Activated naive CD4-positive, alpha-beta T cell treated with anti-CD3 and anti-CD28 coated beads for 36 hours (primary cell): ENCODE measurements around the gene CX3CR1. TPM values are rescaled to one million over a fixed set of nuclear protein-coding genes. Genes with fewer than 3 reads are reported as not detected.
"Not testable (repeated sequence)": the region's sequence is repeated elsewhere in the genome, so short reads cannot be mapped to it uniquely, and the experiment has no call there.

Source experiments
- CTCF ChIA-PET: fragments of 350-600 bp; sonication (Branson Sonifier 250); formaldehyde crosslinking; loops from one replicate; lab custom pipeline; 2021; ENCODE audit warnings: antibody characterized with exemption; lab: Charles Lee
- DNase-seq: peaks from one replicate; pipeline ENCODE4 v3.0.0-alpha.2; 2020
- H3K27ac Mint-ChIP-seq: one replicate; pipeline ENCODE4 v1.8.0; 2021; ENCODE audit warnings: mild to moderate bottlenecking, mixed read lengths
- H3K27me3 Mint-ChIP-seq: one replicate; pipeline ENCODE4 v1.8.0; 2021; ENCODE audit warnings: low read depth, mixed read lengths
- H3K36me3 Mint-ChIP-seq: one replicate; pipeline ENCODE4 v1.8.0; 2021; ENCODE audit warnings: low read depth, mixed read lengths
- H3K4me1 Mint-ChIP-seq: one replicate; pipeline ENCODE4 v1.8.0; 2021; ENCODE audit warnings: low read depth, mixed read lengths
- H3K4me3 Mint-ChIP-seq: one replicate; pipeline ENCODE4 v1.8.0; 2021; ENCODE audit warnings: mild to moderate bottlenecking, moderate library complexity, mixed read lengths
- H3K9me3 Mint-ChIP-seq: one replicate; pipeline ENCODE4 v1.8.0; 2021; ENCODE audit warnings: mixed read lengths
- intact Hi-C: fragments of 100-400 bp; cut with micrococcal nuclease; formaldehyde crosslinking; loops from one replicate; pipeline ENCODE4 v1.15.1; 2023
- total RNA-seq, 2 experiments: library from RNA; stranded (reverse); gene quantifications; one replicate each; pipeline ENCODE4 v1.2.3, GENCODE V29; 2021

CX3CR1 gene
- total RNA-seq: not detected

GRCh38 chr3:39279745-39280517 lies at the start of gene CX3CR1:
Gene CX3CR1, minus strand, starts transcription at chr3:39280036. Its CDS starts 13,527 bp downstream, at chr3:39266509.
- no peak for DNase-seq
- Mint-ChIP-seq H3K27me3 (no peaks in the 10 kb centered on the region), H3K4me3 (no peak within 1 kb of the TSS), H3K4me1 (peaks cover 6% of the 10 kb centered on the region), H3K36me3 (no peaks in the 10 kb centered on the region), H3K27ac (peak within 1 kb of the TSS; percentile 25), H3K9me3 (no peaks in the 10 kb centered on the region)
- CTCF ChIA-PET: interaction anchor here (0.7 to 6.2 kb wide), 6 partner anchors 9 to 149 kb away, joined by 4 to 34 read pairs (median 7); no protein-coding TSS in a partner anchor
- intact Hi-C loops: no loop called here

- Mint-ChIP-seq H3K4me3 (no peak within 1 kb of the TSS), H3K27me3 (no peaks in the 10 kb centered on the region), H3K27ac (no peak within 1 kb of the TSS), H3K9me3 (no peaks in the 10 kb centered on the region), H3K36me3 (no peaks in the 10 kb centered on the region), H3K4me1 (peaks cover 21% of the 10 kb centered on the region)
- DNase-seq: no peak
- intact Hi-C loops: no loop called here
- CTCF ChIA-PET: no interaction called here
Observed at GRCh38 chr3:39329493-39329892, 49.7 kb upstream of the CX3CR1 start, which contains the start of gene CCR8. Gene CCR8, plus strand, starts transcription at chr3:39329709. Its CDS starts 2,623 bp downstream, at chr3:39332332.

- peak; percentile 60 for DNase-seq
- peaks cover 30% of the 10 kb centered on the region for H3K4me1 Mint-ChIP-seq
- H3K4me3 Mint-ChIP-seq: no peak overlapping the region
- CTCF ChIA-PET: no interaction called here
- H3K9me3 Mint-ChIP-seq: no peaks in the 10 kb centered on the region
- intact Hi-C loops: loop anchor here (1.0 kb wide), 4 partner anchors 13 to 73 kb away; no protein-coding TSS in a partner anchor
- H3K27me3 Mint-ChIP-seq: no peaks in the 10 kb centered on the region
- no peak overlapping the region for H3K27ac Mint-ChIP-seq
- no peaks in the 10 kb centered on the region for H3K36me3 Mint-ChIP-seq
Observed at GRCh38 chr3:39327746-39328349, 48.0 kb upstream of the CX3CR1 start.

- CTCF ChIA-PET: no interaction called here
- no peak overlapping the region for H3K4me3 Mint-ChIP-seq
- peaks cover 33% of the 10 kb centered on the region for H3K4me1 Mint-ChIP-seq
- DNase-seq: no peak
- no peaks in the 10 kb centered on the region for H3K27me3 Mint-ChIP-seq
- H3K9me3 Mint-ChIP-seq: no peaks in the 10 kb centered on the region
- no peaks in the 10 kb centered on the region for H3K36me3 Mint-ChIP-seq
- H3K27ac Mint-ChIP-seq: no peak overlapping the region
- intact Hi-C loops: no loop called here
Observed at GRCh38 chr3:39327053-39327745, 47.4 kb upstream of the CX3CR1 start.

GRCh38 chr3:39325236-39325635 lies 45.4 kb upstream of the CX3CR1 start:
- peaks cover 36% of the 10 kb centered on the region for H3K4me1 Mint-ChIP-seq
- no peaks in the 10 kb centered on the region for H3K9me3 Mint-ChIP-seq
- CTCF ChIA-PET: interaction anchor here (1.1 to 4.7 kb wide), 2 partner anchors 22 to 33 kb away, joined by 3 to 17 read pairs; no protein-coding TSS in a partner anchor
- H3K27ac Mint-ChIP-seq: no peak overlapping the region
- no peaks in the 10 kb centered on the region for H3K36me3 Mint-ChIP-seq
- H3K27me3 Mint-ChIP-seq: peaks cover 2% of the 10 kb centered on the region
- DNase-seq: no peak
- no peak overlapping the region for H3K4me3 Mint-ChIP-seq
- intact Hi-C loops: no loop called here

GRCh38 chr3:39323494-39323893 lies 43.7 kb upstream of the CX3CR1 start:
- Mint-ChIP-seq H3K36me3 (no peaks in the 10 kb centered on the region), H3K4me1 (peaks cover 34% of the 10 kb centered on the region), H3K27me3 (peaks cover 2% of the 10 kb centered on the region), H3K9me3 (no peaks in the 10 kb centered on the region), H3K27ac (no peak overlapping the region), H3K4me3 (no peak overlapping the region)
- CTCF ChIA-PET: interaction anchor here (2.4 to 4.7 kb wide), 2 partner anchors 31 to 54 kb away, joined by 6 to 17 read pairs; no protein-coding TSS in a partner anchor
- no peak for DNase-seq
- intact Hi-C loops: no loop called here

- H3K27ac Mint-ChIP-seq: no peak overlapping the region
- peaks cover 29% of the 10 kb centered on the region for H3K4me1 Mint-ChIP-seq
- no peak overlapping the region for H3K4me3 Mint-ChIP-seq
- CTCF ChIA-PET: interaction anchor here (2.4 to 4.7 kb wide), 2 partner anchors 30 to 55 kb away, joined by 6 to 17 read pairs; no protein-coding TSS in a partner anchor
- intact Hi-C loops: no loop called here
- H3K27me3 Mint-ChIP-seq: peaks cover 2% of the 10 kb centered on the region
- no peaks in the 10 kb centered on the region for H3K9me3 Mint-ChIP-seq
- DNase-seq: no peak
- no peaks in the 10 kb centered on the region for H3K36me3 Mint-ChIP-seq
Observed at GRCh38 chr3:39322936-39323335, 43.1 kb upstream of the CX3CR1 start.

GRCh38 chr3:39322209-39322715 lies 42.4 kb upstream of the CX3CR1 start:
- H3K4me3 Mint-ChIP-seq, H3K27me3 Mint-ChIP-seq, H3K9me3 Mint-ChIP-seq, DNase-seq, H3K36me3 Mint-ChIP-seq, H3K27ac Mint-ChIP-seq, intact Hi-C loops: not testable (repeated sequence)
- peaks cover 22% of the 10 kb centered on the region for H3K4me1 Mint-ChIP-seq
- CTCF ChIA-PET: interaction anchor here (2.4 to 4.7 kb wide), 2 partner anchors 30 to 56 kb away, joined by 6 to 17 read pairs; no protein-coding TSS in a partner anchor

- H3K4me1 Mint-ChIP-seq: peaks cover 19% of the 10 kb centered on the region
- H3K36me3 Mint-ChIP-seq, DNase-seq, H3K27ac Mint-ChIP-seq, H3K27me3 Mint-ChIP-seq, H3K4me3 Mint-ChIP-seq, H3K9me3 Mint-ChIP-seq, intact Hi-C loops: not testable (repeated sequence)
- CTCF ChIA-PET: interaction anchor here (2.4 to 4.7 kb wide), 2 partner anchors 29 to 56 kb away, joined by 6 to 17 read pairs; no protein-coding TSS in a partner anchor
Observed at GRCh38 chr3:39321574-39321983, 41.7 kb upstream of the CX3CR1 start.

GRCh38 chr3:39319249-39319648 lies 39.4 kb upstream of the CX3CR1 start:
- CTCF ChIA-PET: no interaction called here
- H3K4me3 Mint-ChIP-seq: no peak overlapping the region
- no peak for DNase-seq
- H3K4me1 Mint-ChIP-seq: peaks cover 24% of the 10 kb centered on the region
- no peak overlapping the region for H3K27ac Mint-ChIP-seq
- H3K27me3 Mint-ChIP-seq: peaks cover 2% of the 10 kb centered on the region
- H3K9me3 Mint-ChIP-seq: peaks cover 5% of the 10 kb centered on the region
- intact Hi-C loops: no loop called here
- peaks cover 4% of the 10 kb centered on the region for H3K36me3 Mint-ChIP-seq

GRCh38 chr3:39318301-39318700 lies 38.5 kb upstream of the CX3CR1 start:
- no peak for DNase-seq
- Mint-ChIP-seq H3K27ac (no peak overlapping the region), H3K36me3 (peaks cover 4% of the 10 kb centered on the region), H3K27me3 (peaks cover 2% of the 10 kb centered on the region), H3K4me3 (no peak overlapping the region), H3K4me1 (peaks cover 19% of the 10 kb centered on the region), H3K9me3 (peaks cover 9% of the 10 kb centered on the region)
- CTCF ChIA-PET: interaction anchor here (0.6 to 0.7 kb wide), 2 partner anchors 11 to 83 kb away, joined by 3 read pairs; no protein-coding TSS in a partner anchor
- intact Hi-C loops: no loop called here
